Calu3 (cell line): ENCODE results near the gene HELQ. TPM values are rescaled to one million over a fixed set of nuclear protein-coding genes. Genes with fewer than 3 reads are reported as not detected.

Experiments
- BruUV-seq: library from RNA; stranded (reverse); fragments of 400-500 nt; replicated peaks from 2 replicates; lab custom pipeline; 2021; lab: Mats Ljungman, UMichigan
- CTCF ChIA-PET: fragments of 300-600 bp; sonication (Branson Sonifier 250); formaldehyde crosslinking; loops from one replicate; lab custom pipeline; 2022; ENCODE audit warnings: antibody characterized with exemption; lab: Charles Lee
- DNase-seq: peaks from one replicate; pipeline ENCODE4 v3.0.0; 2022
- H3K27ac Mint-ChIP-seq: one replicate; pipeline ENCODE4 v1.8.0; 2022; ENCODE audit warnings: mixed read lengths; ENCODE audit not compliant: unreplicated experiment
- H3K27me3 Mint-ChIP-seq: one replicate; pipeline ENCODE4 v1.8.0; 2022; ENCODE audit warnings: mixed read lengths; ENCODE audit not compliant: unreplicated experiment
- H3K36me3 Mint-ChIP-seq: one replicate; pipeline ENCODE4 v1.8.0; 2022; ENCODE audit warnings: mild to moderate bottlenecking, moderate library complexity, mixed read lengths; ENCODE audit not compliant: insufficient read depth, unreplicated experiment
- H3K4me1 Mint-ChIP-seq: one replicate; pipeline ENCODE4 v1.8.0; 2022; ENCODE audit warnings: mild to moderate bottlenecking, low read depth, mixed read lengths; ENCODE audit not compliant: unreplicated experiment
- H3K4me3 Mint-ChIP-seq: one replicate; pipeline ENCODE4 v1.8.0; 2022; ENCODE audit warnings: mild to moderate bottlenecking, low read depth, moderate library complexity, mixed read lengths; ENCODE audit not compliant: unreplicated experiment
- H3K9me3 Mint-ChIP-seq: one replicate; pipeline ENCODE4 v1.8.0; 2022; ENCODE audit warnings: low read depth, mixed read lengths; ENCODE audit not compliant: unreplicated experiment
- intact Hi-C: fragments of 100-400 bp; cut with micrococcal nuclease; formaldehyde crosslinking; loops from one replicate; pipeline ENCODE4 v1.10.0; 2022; ENCODE audit not compliant: unreplicated experiment
- total RNA-seq: library from RNA; stranded (reverse); gene quantifications from 2 replicates; pipeline ENCODE4 v1.2.3, GENCODE V29; 2022
- TF ChIP-seq, protein P1 (sequence below): fragments of 200-600 bp; IDR thresholded peaks from one replicate; pipeline ENCODE4 v1.8.0; 2022; ENCODE audit warnings: antibody characterized with exemption; ENCODE audit not compliant: unreplicated experiment

The HELQ gene
- total RNA-seq, 1 experiment from 2014 or later = 7.8 TPM

DNA sequence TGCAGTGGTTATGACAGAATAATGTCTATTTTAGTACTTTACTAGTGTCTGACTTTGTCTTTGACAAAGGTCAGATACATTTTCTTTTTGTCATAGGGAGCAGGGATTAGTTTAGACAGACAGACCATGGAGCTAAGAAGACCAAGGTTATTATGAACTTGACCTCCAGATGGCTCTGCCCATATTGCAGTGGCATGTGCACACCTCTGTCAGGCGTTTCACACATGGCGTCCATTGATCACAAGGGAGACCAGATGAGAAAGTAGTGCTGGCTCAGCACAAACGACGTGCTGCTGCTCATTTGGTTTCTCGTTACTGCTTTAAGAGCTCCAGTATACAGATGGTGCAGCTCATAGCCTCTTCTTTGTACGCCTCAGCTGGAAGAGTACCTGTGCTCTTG lies 64.7 kb downstream of the HELQ start:
- intact Hi-C loops = no loop called here
- TF ChIP-seq, protein P1, sequence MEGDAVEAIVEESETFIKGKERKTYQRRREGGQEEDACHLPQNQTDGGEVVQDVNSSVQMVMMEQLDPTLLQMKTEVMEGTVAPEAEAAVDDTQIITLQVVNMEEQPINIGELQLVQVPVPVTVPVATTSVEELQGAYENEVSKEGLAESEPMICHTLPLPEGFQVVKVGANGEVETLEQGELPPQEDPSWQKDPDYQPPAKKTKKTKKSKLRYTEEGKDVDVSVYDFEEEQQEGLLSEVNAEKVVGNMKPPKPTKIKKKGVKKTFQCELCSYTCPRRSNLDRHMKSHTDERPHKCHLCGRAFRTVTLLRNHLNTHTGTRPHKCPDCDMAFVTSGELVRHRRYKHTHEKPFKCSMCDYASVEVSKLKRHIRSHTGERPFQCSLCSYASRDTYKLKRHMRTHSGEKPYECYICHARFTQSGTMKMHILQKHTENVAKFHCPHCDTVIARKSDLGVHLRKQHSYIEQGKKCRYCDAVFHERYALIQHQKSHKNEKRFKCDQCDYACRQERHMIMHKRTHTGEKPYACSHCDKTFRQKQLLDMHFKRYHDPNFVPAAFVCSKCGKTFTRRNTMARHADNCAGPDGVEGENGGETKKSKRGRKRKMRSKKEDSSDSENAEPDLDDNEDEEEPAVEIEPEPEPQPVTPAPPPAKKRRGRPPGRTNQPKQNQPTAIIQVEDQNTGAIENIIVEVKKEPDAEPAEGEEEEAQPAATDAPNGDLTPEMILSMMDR = no peak
- H3K4me3 Mint-ChIP-seq = no peak overlapping the region
- H3K27me3 Mint-ChIP-seq = no peaks in the 10 kb centered on the region
- H3K36me3 Mint-ChIP-seq = no peaks in the 10 kb centered on the region
- H3K27ac Mint-ChIP-seq = no peak overlapping the region
- peaks cover 3% of the 10 kb centered on the region for H3K9me3 Mint-ChIP-seq
- CTCF ChIA-PET = no interaction called here
- no TSS peak for BruUV-seq
- DNase-seq = no peak
- H3K4me1 Mint-ChIP-seq = no peaks in the 10 kb centered on the region

DNA sequence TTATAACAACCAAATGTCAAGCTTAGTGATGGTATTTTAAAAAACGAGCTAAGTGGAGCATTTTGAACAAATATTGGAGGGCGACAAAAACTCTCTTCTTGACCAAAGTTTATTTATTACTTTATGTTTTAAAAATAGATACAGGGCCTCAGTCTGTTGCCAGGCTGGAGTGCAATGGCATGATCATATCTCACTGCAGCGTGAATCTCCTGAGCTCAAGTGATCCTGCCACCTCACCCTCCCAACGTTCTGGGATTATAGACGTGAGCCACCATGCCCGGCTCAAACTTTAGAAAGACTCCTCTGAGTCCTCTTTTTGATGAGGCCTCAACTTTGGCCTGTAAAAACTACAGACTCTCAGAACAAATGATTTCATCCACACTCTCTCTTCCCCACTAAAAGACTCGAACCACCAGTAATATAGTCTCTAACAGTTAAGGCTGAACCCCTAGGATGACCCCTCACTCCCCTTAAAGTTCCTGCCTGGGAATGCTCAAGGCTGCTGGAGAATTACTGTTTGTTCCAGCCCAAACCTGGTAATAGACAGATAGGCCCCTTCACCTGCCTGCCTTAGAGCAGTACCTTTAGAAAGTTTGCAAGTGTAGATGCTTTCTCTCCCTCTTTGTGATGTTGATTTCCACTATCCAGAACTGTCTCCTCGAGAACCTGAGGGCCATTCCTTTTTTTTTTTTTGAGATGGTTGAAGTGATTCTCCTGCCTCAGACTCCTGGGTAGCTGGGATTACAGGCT lies 65.7 kb downstream of the HELQ start:
- CTCF ChIA-PET = no interaction called here
- intact Hi-C loops = no loop called here
- BruUV-seq = no TSS peak
- peaks cover 3% of the 10 kb centered on the region for H3K9me3 Mint-ChIP-seq
- no peaks in the 10 kb centered on the region for H3K27me3 Mint-ChIP-seq
- DNase-seq = no peak
- H3K36me3 Mint-ChIP-seq = no peaks in the 10 kb centered on the region
- TF ChIP-seq, protein P1 = no peak
- H3K4me3 Mint-ChIP-seq = no peak overlapping the region
- no peak overlapping the region for H3K27ac Mint-ChIP-seq
- no peaks in the 10 kb centered on the region for H3K4me1 Mint-ChIP-seq

DNA sequence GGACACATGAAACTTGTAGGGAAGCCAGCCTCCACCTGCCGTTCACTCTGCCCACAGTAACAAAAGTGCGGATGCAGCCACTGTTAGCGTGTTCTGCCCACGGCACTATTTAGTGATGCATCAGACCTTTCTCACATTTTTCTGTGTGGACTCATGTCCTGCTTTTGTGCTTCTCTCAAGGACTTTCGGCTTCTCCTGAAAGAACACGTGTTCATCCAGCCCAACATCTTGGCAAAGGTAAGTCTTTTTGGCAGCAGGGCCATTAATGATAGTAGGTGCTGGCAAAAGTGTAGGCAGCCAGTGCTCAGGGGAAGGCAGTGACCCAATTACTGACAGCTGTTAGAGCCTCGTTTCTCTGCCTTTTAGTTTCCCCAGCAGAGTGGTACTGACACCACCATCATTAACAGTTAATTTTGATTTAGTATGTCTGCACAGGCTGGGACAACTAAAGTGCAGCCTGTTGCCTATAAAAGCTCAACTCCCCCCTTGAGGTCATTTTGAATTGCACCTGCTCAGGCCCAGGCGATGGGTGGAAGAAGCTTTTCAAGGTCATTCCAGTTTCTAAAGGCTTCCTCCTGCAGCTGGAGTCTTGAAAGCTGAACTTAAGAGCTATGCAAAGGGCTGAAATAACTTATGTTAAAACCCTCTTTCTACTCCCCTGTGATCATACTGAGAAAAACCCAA lies 66.4 kb downstream of the HELQ start:
- no peak for DNase-seq
- intact Hi-C loops = no loop called here
- peaks cover 5% of the 10 kb centered on the region for H3K9me3 Mint-ChIP-seq
- H3K27me3 Mint-ChIP-seq = no peaks in the 10 kb centered on the region
- no peak overlapping the region for H3K27ac Mint-ChIP-seq
- TF ChIP-seq, protein P1 = no peak
- no peak overlapping the region for H3K4me3 Mint-ChIP-seq
- H3K4me1 Mint-ChIP-seq = no peaks in the 10 kb centered on the region
- no peaks in the 10 kb centered on the region for H3K36me3 Mint-ChIP-seq
- no TSS peak for BruUV-seq
- CTCF ChIA-PET = no interaction called here

DNA sequence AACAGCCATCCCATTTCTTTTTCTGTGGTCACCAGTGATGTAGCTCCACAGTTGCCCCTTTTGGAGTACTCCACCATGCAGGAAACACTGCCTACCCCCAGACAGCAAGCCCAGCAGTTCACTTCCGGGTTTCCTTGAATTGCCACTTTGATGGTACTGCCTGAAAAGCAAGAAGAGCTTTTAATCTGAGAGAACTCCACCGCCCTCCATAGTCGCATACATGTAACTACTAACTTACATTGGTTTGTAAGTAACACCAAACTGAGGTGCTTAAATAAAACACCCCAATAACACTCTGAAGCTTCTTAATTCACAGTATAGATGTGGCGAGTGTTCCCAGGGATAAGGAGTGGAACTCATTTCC lies 67.3 kb downstream of the HELQ start:
- no TSS peak for BruUV-seq
- CTCF ChIA-PET = no interaction called here
- H3K4me3 Mint-ChIP-seq = no peak overlapping the region
- no peak for DNase-seq
- H3K9me3 Mint-ChIP-seq = peaks cover 6% of the 10 kb centered on the region
- no peak overlapping the region for H3K27ac Mint-ChIP-seq
- H3K36me3 Mint-ChIP-seq = no peaks in the 10 kb centered on the region
- intact Hi-C loops = no loop called here
- TF ChIP-seq, protein P1 = no peak
- H3K4me1 Mint-ChIP-seq = no peaks in the 10 kb centered on the region
- no peaks in the 10 kb centered on the region for H3K27me3 Mint-ChIP-seq
